Uterus (tissue), 4 donors: ENCODE data around the gene NOTCH2. TPM values are rescaled to one million over a fixed set of nuclear protein-coding genes. Genes with fewer than 3 reads are reported as not detected.
A peak's percentile ranks its signal among the peaks of the same experiment; 100 is the strongest.

Experiments used
- DNase-seq, 2 donors: peaks; one replicate each; pipeline ENCODE4 v3.0.0-alpha.2; 2019 to 2020
- H3K27ac ChIP-seq, 2 donors: fragments of 200-600 bp; sonication (generic); 1 replicate in 1 of 2; 2 replicates in 1 of 2; pipeline ENCODE4 v1.5.1; 2016 to 2018
- H3K27me3 ChIP-seq, 2 donors: fragments of 200-600 bp; sonication (generic); one replicate each; pipeline ENCODE4 v1.5.1; 2018 to 2019; ENCODE audit warnings: control low read depth in 1 of 2
- H3K36me3 ChIP-seq, 2 donors: fragments of 200-600 bp; sonication (generic); one replicate each; pipeline ENCODE4 v1.5.1; 2019; ENCODE audit warnings: control low read depth in 1 of 2
- H3K4me1 ChIP-seq, 2 donors: fragments of 200-600 bp; sonication (generic); one replicate each; pipeline ENCODE4 v1.5.1; 2018 to 2019; ENCODE audit warnings: control low read depth in 1 of 2
- H3K4me3 ChIP-seq, 2 donors: fragments of 200-600 bp; sonication (generic); 1 replicate in 1 of 2; 2 replicates in 1 of 2; pipeline ENCODE4 v1.5.1; 2018 to 2019; ENCODE audit warnings: mild to moderate bottlenecking in 1 of 2
- H3K9me3 ChIP-seq, 2 donors: fragments of 200-600 bp; sonication (generic); one replicate each; pipeline ENCODE4 v1.5.1; 2019; ENCODE audit warnings: control low read depth in 1 of 2
- CTCF ChIP-seq, 4 experiments: fragments of 200-600 bp in 2 of 4; fragments of 450-650 bp in 2 of 4; sonication (generic) in 2 of 4; IDR thresholded peaks; one replicate each; pipeline ENCODE4 v1.5.1; 2016 to 2019; ENCODE audit warnings: antibody characterized with exemption in 4 of 4, mild to moderate bottlenecking in 2 of 4, moderate library complexity in 1 of 4
- POLR2A ChIP-seq, 2 donors: fragments of 450-650 bp; IDR thresholded peaks; one replicate each; pipeline ENCODE4 v1.6.1; 2016; ENCODE audit warnings: antibody characterized with exemption in 2 of 2, mild to moderate bottlenecking in 1 of 2, moderate library complexity in 1 of 2
- intact Hi-C: fragments of 100-400 bp; cut with DNase I; formaldehyde crosslinking; loops from one replicate; pipeline ENCODE4 v1.15.1; 2023; ENCODE audit warnings: low total_unique reads
- total RNA-seq, 4 donors: library from RNA; depleted of rRNA in 3 of 4; stranded (reverse); fragments of >200 nt in 3 of 4; gene quantifications; one replicate each; pipeline versions ENCODE4 v1.1.0 to v1.2.4, GENCODE V29; 2014 to 2023
- donor health status: DM: yes; HTN: yes; CAD: no.

The NOTCH2 gene
- total RNA-seq, 4 donors from 2014 or later = 33.8 to 266 (median 87.7) TPM

GRCh38 chr1:119948342-119949214 is 120.9 kb downstream of the NOTCH2 start:
- Histone ChIP-seq H3K36me3 (no peaks in the 10 kb centered on the region), H3K27me3 (no peaks in the 10 kb centered on the region), H3K4me3 (no peak overlapping the region), H3K4me1 (peaks cover 0 to 3% of the 10 kb centered on the region in 2 donors), H3K9me3 (no peaks in the 10 kb centered on the region), H3K27ac (no peak overlapping the region)
- DNase-seq = peak; percentile 81 to 84
- intact Hi-C loops = no loop called here
- TF ChIP-seq POLR2A (IDR thresholded peaks at IDR 0.05) (no peak), CTCF (IDR thresholded peaks at IDR 0.05) (peak; percentile 73 to 84 (median 79))

GRCh38 chr1:119947468-119947867 is 122.0 kb downstream of the NOTCH2 start:
- Histone ChIP-seq H3K27ac (no peak overlapping the region), H3K9me3 (no peaks in the 10 kb centered on the region), H3K27me3 (no peaks in the 10 kb centered on the region), H3K36me3 (no peaks in the 10 kb centered on the region), H3K4me3 (no peak overlapping the region), H3K4me1 (peaks cover 0 to 3% of the 10 kb centered on the region in 2 donors)
- no peak for DNase-seq
- intact Hi-C loops = no loop called here
- no peak for TF ChIP-seq POLR2A (IDR thresholded peaks at IDR 0.05)
- TF ChIP-seq CTCF (IDR thresholded peaks at IDR 0.05) = no peak

- intact Hi-C loops = no loop called here
- Histone ChIP-seq H3K27ac (no peak overlapping the region), H3K4me1 (peaks cover 0 to 3% of the 10 kb centered on the region in 2 donors), H3K27me3 (no peaks in the 10 kb centered on the region), H3K9me3 (no peaks in the 10 kb centered on the region), H3K4me3 (no peak overlapping the region), H3K36me3 (no peaks in the 10 kb centered on the region)
- DNase-seq = no peak
- TF ChIP-seq POLR2A (IDR thresholded peaks at IDR 0.05) = no peak
- TF ChIP-seq CTCF (IDR thresholded peaks at IDR 0.05) = no peak
These were observed 122.7 kb downstream of the NOTCH2 start for GRCh38 chr1:119946724-119947123.

GRCh38 chr1:119943216-119943615 is 126.2 kb downstream of the NOTCH2 start:
- H3K4me1 ChIP-seq = no peaks in the 10 kb centered on the region
- H3K36me3 ChIP-seq = no peaks in the 10 kb centered on the region
- no peak for DNase-seq
- intact Hi-C loops = no loop called here
- H3K9me3 ChIP-seq = no peaks in the 10 kb centered on the region
- no peak for TF ChIP-seq CTCF (IDR thresholded peaks at IDR 0.05)
- no peak for TF ChIP-seq POLR2A (IDR thresholded peaks at IDR 0.05)
- H3K27me3 ChIP-seq = no peaks in the 10 kb centered on the region
- H3K27ac ChIP-seq = no peak overlapping the region
- no peak overlapping the region for H3K4me3 ChIP-seq

- no peaks in the 10 kb centered on the region for H3K9me3 ChIP-seq
- H3K27ac ChIP-seq = no peak overlapping the region
- no peak overlapping the region for H3K4me3 ChIP-seq
- no peaks in the 10 kb centered on the region for H3K36me3 ChIP-seq
- intact Hi-C loops = no loop called here
- no peaks in the 10 kb centered on the region for H3K4me1 ChIP-seq
- no peak for TF ChIP-seq POLR2A (IDR thresholded peaks at IDR 0.05)
- no peak for TF ChIP-seq CTCF (IDR thresholded peaks at IDR 0.05)
- no peak for DNase-seq
- no peaks in the 10 kb centered on the region for H3K27me3 ChIP-seq
These were observed 128.1 kb downstream of the NOTCH2 start for GRCh38 chr1:119941392-119941791.
